GM11168 (cell line): ENCODE results near the gene ZFR2.
"Not testable (repeated sequence)": the region's sequence is repeated elsewhere in the genome, so short reads cannot be mapped to it uniquely, and the experiment has no call there.

Experiments used
- in situ Hi-C: fragments of 300-500 bp; cut with MboI; formaldehyde crosslinking; loops from one replicate; pipeline ENCODE4 v1.12.0; 2022; ENCODE audit warnings: low sequenced_read_pairs; ENCODE audit not compliant: unreplicated experiment

ZFR2 gene

DNA sequence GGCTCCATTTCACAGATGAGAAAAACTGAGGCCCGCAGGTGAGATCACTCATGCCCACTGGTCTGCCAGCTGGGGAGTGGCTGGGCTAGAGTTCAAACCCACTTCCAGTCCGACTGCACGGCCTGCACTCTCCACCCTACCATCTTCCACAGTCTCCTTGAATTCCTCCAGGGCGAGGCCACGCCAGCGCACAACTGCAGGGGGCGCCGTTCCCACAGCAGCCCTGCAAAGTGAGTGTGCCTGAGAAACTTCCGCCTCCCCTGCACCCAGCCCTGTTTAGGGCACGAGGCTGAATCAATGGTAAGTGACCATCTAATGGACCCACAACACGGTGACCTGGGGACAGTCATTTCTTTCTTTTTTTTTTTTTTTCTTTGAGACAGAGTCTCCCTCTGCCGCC is 10.8 kb upstream of the ZFR2 start:
- in situ Hi-C loops = no loop called here

GRCh38 chr19:3874695-3875094 is 5.9 kb upstream of the ZFR2 start:
- in situ Hi-C loops = not testable (repeated sequence)

GRCh38 chr19:3873151-3873550 is 4.3 kb upstream of the ZFR2 start:
- in situ Hi-C loops = no loop called here

GRCh38 chr19:3867971-3868769 is 668 bp downstream of the ZFR2 start:
- in situ Hi-C loops = no loop called here

- in situ Hi-C loops = no loop called here
These were observed 1.8 kb downstream of the ZFR2 start for GRCh38 chr19:3866910-3867638.

- in situ Hi-C loops = no loop called here
These were observed 5.2 kb downstream of the ZFR2 start for GRCh38 chr19:3863648-3864047.

DNA sequence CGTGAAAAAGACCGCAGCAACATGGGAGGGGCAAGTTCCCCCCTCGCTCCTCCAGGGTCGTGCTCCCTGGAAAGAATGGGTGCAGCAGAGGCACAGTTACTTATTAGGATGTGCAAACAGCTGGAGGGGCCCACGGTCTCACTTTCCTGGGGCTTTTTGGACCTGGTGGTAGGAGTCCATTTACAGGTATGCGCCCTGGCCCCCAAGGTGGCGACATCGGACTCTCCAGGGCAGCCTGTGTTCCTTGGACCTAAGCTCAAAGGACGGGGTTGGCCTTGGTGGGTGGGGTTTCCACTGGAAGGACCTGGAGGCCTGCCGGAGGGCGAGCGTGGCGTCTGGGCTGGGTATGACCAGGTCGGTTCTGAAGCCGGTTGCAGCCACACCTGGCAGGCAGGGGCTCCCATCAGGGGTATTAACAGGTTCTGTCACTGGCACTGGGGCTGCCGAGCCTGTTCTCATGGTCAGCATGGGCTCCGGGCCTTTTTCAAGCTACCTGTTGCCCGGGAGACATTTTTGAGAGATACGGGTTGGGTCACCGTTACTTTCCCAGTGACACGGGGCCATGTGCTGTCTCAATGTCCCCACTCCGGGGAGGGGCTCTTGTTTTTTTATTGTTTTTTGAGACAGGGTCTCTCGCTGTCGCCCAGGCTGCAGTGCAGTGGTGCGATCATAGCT is 5.9 kb downstream of the ZFR2 start:
- in situ Hi-C loops = no loop called here

DNA sequence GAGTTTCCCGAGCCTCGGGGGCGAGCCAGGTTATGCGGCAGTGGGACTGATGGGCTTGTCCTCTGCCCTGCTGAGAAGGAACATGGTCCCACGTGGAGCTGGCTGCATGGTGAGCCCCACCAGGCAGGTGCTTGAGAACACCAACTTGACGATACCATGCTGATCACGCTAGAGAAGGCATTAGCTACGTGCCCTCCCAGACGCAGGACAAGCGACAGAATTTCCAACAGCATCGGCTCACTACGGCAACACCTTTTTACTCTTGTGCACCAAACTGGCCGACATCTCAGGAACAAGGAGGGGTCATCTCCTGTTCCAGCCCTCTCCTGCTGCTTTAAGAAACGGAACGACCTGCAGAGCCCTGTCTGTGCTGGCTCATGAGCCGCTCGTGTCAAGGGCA is 8.3 kb downstream of the ZFR2 start:
- in situ Hi-C loops = no loop called here

DNA sequence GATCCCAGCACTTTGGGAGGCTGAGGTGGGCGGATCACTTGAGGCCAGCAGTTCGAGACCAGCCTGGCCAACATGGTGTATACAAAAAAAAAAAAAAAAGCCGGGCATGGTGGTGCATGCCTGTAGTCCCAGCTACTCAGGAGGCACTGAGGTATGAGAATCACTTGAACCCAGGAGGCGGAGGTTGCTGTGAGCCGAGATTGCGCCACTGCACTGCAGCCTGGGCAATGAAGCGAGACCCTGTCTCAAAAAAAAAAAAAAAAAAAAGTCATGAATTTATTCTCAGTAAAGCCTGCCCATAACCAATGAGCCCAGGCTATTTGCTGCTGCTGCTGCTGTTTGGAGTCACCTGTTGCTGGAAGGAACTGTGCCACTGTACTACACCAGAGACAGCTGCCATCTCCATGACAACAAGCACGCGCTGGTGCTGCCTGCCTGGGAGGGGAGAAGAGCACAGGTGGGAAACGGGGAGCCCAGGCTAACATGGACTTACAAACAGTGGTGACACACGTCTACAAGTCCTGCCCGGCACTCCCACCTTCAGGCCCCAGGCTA is 11.3 kb downstream of the ZFR2 start:
- in situ Hi-C loops = no loop called here

- in situ Hi-C loops = no loop called here
These were observed 13.5 kb downstream of the ZFR2 start for GRCh38 chr19:3855320-3855719.

DNA sequence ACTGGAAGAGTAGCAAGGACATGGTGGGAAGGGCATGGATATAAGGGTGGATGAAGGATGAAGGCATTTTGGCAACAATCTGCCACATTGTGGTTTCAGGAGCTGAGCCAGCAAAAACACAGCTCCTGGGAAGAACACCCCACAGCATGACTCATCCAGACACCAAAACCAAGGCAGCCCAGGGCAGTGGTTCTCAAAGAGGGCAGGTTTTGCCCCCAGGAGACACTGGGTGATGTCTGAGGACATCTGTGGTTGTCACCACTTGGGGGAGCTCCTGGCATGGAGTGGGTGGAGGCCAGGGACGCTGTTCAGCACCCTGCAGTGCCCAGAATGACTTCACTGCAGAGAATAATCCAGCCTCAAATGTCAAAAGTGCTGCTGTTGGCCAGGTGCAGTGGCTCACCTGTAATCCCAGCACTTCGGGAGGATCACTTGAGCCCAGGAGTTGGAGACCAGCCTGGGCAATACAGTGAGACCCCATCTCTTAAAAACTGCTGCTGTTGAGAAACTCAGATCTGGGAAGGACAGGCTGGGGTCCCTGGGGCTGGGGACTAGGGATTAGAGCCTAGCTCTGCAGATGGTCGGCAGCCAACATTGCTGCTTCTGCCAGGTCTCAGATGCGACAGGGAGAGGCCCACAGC is 16.1 kb downstream of the ZFR2 start:
- in situ Hi-C loops = no loop called here

DNA sequence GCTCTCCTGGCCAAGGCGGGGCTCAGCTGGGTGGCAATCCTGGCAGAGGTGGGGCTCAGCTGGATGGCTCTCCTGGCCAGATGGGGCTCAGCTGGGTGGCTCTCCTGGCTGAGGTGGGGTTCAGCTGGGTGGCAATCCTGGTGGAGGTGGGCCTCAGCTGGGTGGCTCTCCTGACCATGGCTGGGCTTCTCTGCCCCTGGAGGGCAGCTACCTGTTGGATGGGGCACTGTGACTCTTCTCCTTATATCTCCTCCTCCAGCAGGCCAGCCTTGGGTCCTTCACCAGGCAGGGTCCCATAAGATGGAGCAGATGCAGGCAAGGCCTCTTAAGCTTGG is 16.7 kb downstream of the ZFR2 start:
- in situ Hi-C loops = no loop called here

DNA sequence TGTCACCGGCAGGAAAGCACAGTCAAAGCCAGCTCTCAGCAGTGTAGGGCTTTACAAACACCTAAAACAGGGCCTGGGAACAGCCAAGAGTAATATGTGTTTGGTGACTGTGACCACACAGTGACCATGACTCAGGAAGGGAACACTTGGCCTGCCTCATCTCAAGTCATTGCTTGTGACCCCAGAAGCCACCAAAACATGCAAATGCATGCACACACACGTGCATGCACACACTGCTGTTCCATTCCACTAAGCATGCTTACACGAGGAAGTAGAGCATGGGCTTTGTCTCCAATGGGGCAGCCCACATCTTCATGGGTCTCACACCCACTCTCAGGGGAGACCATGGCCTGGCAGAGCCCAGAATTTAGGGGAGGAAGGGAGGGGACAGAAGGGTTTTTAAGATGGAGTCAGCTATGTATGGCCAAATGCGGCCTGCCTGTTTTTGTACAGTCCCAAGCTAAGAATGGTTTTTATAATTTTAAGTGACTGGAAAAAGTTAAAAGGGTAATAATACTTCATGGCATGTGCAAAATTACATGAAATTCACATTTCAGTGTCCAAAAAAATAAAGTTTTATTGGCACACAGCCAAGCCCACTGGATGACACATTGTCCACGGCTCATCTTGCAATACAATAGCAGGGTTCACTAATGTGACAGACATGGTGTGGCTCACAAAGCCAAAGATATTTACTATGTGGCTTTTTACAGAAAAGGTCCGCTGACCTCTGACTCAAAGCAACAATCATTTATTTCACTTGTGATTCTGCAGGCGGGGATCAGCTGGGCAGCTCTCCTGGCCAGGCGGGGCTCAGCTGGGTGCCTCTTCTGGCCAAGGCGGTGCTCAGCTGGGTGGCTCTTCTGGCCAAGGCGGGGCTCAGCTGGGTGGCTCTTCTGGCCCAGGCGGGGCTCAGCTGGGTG is 17.3 kb downstream of the ZFR2 start:
- in situ Hi-C loops = no loop called here

- in situ Hi-C loops = no loop called here
These were observed 18.4 kb downstream of the ZFR2 start for GRCh38 chr19:3850320-3850972.

- in situ Hi-C loops = no loop called here
These were observed 19.1 kb downstream of the ZFR2 start for GRCh38 chr19:3849787-3850186.

DNA sequence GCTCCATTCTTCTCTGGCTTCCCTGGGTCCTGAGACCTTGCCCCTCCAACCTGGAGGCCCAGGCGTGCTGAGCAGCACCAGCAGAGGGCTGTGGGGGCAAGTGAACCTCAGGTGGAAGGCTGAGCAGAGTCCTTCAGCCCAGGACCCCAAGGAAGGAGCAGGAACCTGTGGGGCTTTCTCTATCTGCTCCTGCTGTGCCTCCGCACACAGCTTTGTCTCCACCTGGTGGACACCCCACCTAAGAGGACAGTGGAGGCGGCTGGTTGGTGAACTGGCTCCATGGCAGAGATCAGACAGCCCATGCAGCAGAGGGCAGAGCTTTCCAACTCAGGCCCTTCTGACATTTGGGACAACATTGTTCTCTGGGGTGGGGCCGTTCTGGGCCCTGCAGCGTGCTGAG is 19.7 kb downstream of the ZFR2 start:
- in situ Hi-C loops = no loop called here

GRCh38 chr19:3844596-3844995 is 24.2 kb downstream of the ZFR2 start:
- in situ Hi-C loops = no loop called here

- in situ Hi-C loops = no loop called here
These were observed 25.9 kb downstream of the ZFR2 start for GRCh38 chr19:3842948-3843347.

- in situ Hi-C loops = no loop called here
These were observed 28.0 kb downstream of the ZFR2 start for GRCh38 chr19:3840804-3841203.
